GM19025 (cell line): ENCODE results near the gene MAP7D2.

ENCODE experiments used
- ATAC-seq: cut with Tn5 transposase; IDR thresholded peaks from one replicate; pipeline ENCODE4 v1.9.1; 2021; ENCODE audit warnings: mild to moderate bottlenecking, low read depth, moderate library complexity; ENCODE audit not compliant: unreplicated experiment

MAP7D2 gene

DNA sequence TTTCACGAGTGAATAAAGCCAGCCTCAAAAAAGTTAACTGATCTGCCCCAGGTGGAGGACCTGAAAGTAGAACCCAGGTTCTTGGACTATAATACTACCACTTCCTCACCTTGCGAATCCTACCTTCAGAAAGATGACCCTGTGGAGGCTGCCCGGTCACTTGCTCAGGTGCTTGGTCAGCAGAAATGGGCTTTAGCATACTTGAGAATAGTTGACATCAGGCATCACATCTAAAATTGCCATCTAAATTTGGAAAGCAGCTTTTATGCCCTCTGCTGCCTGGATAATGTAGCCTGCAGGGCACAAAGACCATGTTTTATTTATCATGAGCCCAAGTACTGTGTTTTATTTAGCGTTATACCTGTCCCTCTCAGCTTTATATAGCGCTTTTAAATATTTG lies 128.9 kb downstream of the MAP7D2 start:
- no peak for ATAC-seq

DNA sequence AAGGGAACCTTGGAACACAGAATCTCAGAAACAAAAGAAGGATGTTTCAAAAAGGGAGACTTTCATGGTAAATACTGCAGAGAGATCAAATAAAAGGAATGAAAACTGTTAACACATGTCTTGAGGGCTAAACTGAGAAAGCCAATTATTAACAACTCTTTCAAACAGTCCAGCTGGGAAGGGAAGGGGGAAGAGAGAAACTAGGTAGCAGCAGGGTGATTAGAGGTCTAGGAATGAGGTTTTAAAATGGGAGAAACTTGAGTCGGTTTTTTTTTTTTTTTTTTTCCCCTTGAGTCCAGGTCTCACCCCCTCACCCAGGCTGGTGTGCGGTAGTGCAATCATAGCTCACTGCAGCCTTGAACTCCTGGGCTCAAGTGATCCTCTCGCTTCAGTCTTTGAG lies 130.2 kb downstream of the MAP7D2 start:
- ATAC-seq = no peak

DNA sequence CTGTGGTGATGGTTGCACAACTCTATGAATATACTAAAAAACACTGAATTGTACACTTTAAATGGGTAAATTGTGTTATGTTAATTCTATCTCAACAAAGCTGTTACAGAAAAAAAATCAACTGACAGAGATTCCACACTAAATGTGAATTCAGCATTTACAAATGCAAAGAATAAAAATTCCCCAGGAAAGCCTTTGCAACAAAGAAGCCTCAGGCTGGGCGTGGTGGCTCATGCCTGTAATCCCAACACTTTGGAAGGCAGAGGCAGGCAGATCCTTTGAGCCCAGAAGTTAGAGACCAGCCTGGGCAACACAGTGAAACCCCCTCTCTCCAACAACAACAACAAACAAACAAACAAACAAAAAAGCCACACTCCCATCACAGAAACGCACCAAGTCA lies 134.8 kb downstream of the MAP7D2 start:
- ATAC-seq = no peak

DNA sequence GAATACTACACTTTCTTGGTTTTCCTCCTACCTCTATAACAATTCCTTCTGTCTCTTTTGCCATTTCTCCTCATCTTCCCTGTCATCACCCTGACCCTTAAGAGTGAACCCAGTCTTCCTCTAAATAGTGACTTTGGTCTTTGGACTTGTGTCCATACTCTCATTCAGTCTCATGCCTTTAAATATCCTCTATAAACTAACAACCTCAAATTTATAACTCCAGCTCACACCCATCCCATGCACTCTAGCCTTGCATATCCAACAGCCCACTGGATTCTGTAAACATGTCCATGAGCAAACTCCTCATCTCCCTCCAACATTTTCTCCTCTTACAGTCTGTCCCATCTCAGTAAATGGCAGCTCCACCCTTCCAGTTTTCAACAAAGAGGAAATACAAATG lies 140.9 kb downstream of the MAP7D2 start:
- ATAC-seq = no peak

DNA sequence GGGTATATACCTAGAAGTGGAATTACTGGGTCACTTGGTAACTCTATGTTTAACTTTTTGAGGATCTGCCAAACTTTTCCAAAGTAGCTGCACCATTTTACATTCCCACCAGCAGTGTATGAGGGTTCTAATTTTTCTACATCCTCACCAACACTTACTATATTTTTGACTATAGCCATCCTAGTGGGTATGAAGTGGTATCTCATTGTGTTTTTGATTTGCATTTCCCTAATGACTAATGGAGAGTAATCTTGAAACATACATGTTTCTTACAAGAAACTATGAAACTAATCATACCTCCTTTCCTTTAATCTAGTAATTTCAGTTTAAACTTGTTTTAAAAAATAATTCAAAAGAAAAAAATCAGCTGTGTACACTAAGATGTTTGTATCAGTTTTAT lies 143.7 kb downstream of the MAP7D2 start:
- ATAC-seq = no peak

DNA sequence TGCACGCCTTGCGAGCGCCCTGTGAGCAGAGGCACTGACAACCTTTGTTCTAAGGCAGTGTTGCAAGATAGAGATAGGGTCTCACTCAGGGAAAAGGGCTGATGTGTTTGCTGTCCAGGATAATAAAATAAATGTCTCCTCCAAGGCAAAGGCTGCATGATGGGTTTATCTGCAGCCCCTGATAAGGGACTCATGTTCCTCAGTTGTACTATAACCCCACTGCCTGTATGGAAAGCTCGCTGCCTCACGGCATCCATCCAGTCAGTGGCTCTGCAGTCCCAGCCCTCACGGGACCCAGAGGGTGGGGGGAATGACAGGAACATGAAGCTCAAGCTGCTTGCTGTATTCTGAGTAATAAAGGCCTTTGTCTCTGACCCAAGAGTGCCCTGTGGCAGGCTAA lies 148.4 kb downstream of the MAP7D2 start:
- no peak for ATAC-seq

DNA sequence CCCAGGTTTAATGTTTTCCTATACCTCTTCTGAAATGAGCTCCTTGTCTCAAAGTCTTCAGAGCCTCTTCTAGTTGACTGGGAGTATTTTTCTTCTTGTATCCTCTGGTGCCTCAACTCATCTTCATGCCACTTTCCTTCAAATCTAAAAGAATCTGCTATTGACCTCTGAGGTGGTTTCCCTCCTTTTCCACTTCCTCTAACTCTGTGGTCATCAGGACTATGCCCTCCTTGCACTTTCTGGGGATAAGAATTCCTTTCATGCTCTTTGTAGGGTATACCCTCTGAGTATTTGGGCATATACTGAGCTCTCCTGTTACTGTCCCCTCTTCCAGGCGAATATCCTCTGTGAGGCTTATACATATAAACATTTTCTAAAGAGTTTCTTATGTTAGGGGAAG lies 150.7 kb downstream of the MAP7D2 start:
- no peak for ATAC-seq

DNA sequence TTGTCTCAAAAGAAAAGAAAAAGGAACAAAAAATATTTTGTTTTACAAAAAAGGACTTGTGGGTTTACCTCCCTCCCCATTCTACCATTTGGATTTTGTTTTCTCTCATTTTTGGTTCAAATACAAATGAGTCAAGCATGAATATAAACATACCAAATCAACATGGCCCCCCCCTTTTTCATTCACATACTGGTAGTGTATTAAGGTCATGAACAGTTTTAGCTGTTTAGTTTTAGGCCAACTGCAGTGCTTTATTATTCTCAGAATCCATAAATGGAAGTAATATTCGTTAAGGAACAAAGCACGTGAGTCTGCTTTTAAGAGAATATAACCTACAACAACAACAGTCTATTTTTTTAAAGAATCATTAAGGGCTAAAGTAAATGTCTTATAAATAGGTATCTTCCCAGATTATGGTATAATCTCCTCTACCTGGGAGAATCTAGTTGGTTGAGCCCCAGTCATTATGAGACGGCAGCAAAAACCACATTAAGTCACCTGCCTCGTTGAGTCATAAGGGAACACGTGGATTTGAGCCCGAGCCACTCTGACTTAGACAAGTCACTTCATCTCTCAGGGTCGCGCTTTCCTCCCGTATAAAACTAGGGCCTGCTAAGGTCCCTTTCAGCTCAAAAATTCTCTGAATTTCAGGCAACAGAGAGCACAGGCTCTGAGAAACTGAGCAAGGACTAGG lies 152.5 kb downstream of the MAP7D2 start:
- ATAC-seq = no peak

DNA sequence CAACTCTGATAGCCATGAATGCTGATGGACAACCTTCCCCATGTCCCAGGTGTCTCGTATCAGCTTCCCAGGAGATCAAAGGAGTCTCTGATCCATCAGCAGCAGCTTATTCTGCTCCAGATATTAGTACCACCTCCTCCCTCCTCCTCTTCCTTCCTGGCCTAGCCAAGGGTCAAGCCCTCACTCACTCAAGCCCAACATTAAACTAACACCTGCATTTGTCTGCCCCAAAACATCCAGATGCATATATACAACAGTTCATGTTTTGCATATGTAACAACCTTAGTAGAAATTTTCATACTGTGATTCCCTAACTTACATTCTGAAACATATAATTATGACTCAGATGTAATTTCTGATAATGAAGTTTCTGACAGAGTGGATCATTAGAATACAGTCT lies 155.8 kb downstream of the MAP7D2 start:
- ATAC-seq = no peak

DNA sequence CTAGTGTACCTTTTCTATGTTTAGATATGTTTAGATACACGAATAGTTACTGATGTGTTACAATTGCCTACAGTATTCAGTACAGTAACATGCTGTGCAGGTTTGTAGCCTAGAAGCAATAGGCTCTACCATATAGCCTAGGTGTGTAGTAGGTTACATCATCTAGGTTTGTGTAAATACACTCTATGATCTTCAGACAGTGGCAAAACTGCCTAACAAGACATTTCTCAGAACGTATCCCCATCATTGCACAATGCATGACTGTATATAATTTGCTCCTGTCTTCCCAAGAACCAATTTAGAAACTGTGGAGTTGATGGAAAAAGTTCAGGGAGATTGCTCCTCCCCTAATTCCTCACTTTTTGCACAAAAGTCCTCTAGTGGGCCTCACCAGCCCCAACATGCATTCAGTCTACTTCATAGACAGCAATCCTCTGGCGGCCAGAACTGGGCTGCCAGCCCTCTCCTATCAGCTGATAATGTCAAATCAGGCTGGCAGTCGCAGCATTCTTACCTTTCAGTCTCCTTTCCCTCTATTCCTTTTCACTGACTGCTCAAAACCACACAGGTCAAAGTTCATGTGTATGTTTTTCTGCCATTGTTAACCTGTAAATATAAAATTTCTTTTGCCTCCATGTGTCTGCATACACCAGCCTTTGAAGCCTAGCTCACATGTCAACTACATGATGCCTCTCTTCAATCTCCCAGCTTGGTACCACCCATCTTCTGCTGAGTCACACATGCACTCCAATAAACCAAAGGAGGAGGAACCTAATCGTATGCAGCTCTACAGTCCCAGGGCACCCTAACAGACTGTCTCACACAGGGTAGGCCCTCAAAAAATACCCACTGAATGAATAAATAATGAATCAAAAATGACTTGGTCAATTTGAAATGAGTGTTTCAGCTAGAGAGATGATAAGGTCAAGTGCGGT lies 157.9 kb downstream of the MAP7D2 start:
- ATAC-seq = no peak

DNA sequence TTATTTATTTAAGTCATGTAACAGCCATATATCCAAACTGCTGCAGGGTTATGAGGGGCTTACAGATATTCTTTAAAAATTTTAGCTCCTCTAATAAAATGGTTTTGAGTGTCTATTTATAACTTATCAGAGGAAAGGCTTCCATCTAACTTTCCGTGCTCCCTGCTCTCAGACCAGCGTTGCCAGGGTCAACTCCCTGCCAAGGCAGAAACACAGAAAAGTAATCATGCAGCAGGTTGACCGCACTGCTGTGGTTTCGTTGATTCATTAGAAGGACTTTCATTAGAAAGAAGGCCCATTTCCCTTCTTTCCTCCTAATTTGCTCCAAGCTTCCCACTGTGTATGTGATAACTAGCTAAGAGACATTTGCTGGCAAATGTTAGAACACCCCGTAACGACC lies 159.8 kb downstream of the MAP7D2 start:
- ATAC-seq = no peak
